NCI-H82 treated with DMSO at 0.1 percent for 48 hours (cell line): ENCODE data around the gene TRMT10B.
A peak's percentile ranks its signal among the peaks of the same experiment; 100 is the strongest.
"Not testable (repeated sequence)": the region's sequence is repeated elsewhere in the genome, so short reads cannot be mapped to it uniquely, and the experiment has no call there.

Source experiments
- DNase-seq: peaks from one replicate; lab custom pipeline; 2025; ENCODE audit not compliant: unreplicated experiment; lab: John Stamatoyannopoulos, UW

Gene TRMT10B

DNA sequence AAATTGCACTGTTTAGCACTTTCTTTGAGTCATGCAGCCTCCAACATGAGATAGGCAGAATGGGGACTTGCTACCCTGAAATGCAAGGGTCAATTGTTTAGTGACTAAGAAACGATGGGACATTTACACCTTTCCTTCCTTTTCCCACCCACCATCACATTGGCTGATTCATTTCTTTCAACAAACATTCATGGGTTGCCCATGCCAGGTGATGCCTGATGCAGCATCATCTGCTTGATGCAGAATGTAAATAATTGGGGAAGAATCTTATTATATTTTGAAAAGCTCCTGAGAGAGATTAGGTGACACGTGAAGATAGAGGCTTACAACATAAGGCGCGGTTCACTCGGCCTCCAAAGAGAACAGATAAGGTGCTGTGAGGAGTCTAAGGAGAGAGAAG lies 4.5 kb upstream of the TRMT10B start:
- no peak for DNase-seq

GRCh38 chr9:37751186-37751585 lies 2.4 kb upstream of the TRMT10B start:
- DNase-seq: no peak

DNA sequence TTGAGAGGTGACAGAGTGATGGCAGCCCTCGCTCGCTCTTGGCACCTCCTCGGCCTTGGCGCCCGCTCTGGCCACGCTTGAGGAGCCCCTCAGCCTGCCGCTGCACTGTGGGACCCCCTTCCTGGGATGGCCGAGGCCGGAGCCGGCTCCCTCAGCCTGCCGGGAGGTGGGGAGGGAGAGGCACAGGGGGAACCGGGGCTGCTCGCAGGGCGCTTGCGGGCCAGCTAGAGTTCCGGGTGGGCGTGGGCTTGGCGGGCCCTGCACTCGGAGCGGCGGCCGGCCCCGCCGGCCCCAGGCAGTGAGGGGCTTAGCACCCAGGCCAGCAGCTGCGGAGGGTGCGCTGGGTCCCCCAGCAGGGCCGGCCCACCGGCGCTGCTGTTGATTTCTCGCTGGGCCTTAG lies 1.9 kb upstream of the TRMT10B start:
- not testable (repeated sequence) for DNase-seq

DNA sequence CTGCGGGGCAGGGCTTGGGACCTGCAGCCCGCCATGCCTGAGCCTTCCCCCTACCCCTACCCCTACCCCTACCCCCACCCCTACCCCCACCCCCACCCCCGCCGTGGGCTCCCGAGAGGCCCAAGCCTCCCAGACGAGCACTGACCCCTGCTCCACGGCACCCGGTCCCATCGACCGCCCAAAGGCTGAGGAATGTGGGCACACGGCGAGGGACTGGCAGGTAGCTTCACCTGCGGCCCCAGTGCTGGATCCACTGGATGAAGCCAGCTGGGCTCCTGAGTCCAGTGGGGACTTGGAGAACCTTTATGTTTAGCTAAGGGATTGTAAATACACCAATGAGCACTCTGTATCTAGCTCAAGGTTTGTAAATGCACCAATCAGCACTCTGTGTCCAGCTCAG lies 1.5 kb upstream of the TRMT10B start:
- not testable (repeated sequence) for DNase-seq

DNA sequence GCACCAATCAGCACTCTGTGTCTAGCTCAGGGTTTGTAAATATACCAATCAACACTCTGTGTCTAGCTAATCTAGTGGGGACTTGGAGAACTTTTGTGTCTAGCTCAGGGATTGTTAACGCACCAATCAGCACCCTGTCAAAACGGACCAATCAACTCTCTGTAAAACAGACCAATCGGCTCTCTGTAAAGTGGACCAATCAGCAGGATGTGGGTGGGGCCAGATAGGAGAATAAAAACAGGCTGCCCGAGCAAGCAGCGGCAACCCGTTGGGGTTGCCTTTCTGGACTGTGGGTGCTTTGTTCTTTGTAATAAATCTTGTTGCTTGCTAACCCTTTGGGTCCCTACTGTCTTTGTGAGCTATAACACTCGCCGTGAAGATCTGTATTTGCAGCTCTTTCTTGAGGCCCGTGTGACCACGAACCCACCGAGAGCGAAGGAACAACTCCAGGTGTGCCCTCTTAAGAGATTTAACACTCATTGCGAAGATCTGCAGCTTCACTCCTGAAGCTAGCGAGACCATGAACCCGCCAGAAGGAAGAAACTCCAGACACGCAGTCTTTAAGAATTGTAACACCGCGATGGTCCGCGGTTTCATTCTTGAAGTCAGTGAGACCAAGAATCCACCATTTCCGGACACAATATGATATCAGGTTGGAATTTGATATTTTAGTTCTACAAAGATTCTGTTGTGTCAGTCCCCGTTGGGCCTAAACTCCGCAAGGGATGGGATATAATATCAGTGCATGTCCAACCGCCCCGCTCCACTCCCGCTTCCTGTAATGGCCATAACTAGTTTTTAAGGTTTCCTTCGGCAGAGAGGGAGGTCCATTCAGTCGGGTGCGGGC lies 740 bp upstream of the TRMT10B start:
- no peak for DNase-seq

- DNase-seq: no peak
These were observed 5.1 kb downstream of the TRMT10B start for GRCh38 chr9:37758747-37759146.

GRCh38 chr9:37760416-37761161 lies 7.0 kb downstream of the TRMT10B start:
- no peak for DNase-seq

DNA sequence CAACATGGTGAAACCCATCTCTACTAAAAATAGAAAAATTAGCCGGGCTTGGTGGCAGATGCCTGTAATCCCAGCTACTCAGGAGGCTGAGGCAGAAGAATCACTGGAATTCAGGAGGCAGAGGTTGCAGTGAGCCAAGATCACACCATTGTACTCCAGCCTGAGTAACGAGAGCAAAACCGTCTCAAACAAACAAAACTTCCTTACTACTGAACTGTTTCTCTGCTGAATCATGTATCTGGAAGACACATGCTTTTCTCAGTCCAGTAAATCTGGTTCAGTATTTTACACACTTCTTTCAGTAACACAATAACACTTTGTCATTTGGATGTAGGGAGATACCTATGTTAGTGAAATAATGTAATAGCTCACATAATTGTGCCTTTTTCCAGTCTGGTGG lies 7.9 kb downstream of the TRMT10B start:
- DNase-seq: no peak

- DNase-seq: not testable (repeated sequence)
These were observed 11.7 kb downstream of the TRMT10B start for GRCh38 chr9:37765263-37765662.

DNA sequence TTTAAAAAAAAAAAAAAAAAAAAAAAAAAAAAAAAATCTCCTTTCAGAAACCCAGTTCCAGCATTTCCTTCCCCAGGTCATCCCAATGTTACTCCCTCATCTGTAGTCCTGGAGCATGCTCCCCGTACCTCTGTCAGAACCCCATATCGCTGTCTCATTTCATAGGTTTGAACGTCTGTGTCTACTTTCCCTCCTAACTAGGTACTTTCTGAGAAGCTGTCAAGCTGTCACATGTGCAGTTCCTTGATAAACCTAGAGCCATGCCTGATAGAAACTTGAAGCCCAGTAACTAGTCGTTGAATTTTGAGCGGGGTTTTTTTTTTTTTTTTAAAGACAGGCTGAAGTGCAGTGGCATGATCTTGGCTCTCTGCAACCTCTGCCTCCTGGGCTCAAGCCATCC lies 15.7 kb downstream of the TRMT10B start:
- DNase-seq: no peak

GRCh38 chr9:37769995-37770394 lies 16.4 kb downstream of the TRMT10B start:
- no peak for DNase-seq

GRCh38 chr9:37775216-37775919 lies 21.8 kb downstream of the TRMT10B start:
- DNase-seq: no peak

- DNase-seq: no peak
These were observed 22.7 kb downstream of the TRMT10B start for GRCh38 chr9:37776328-37776727.

DNA sequence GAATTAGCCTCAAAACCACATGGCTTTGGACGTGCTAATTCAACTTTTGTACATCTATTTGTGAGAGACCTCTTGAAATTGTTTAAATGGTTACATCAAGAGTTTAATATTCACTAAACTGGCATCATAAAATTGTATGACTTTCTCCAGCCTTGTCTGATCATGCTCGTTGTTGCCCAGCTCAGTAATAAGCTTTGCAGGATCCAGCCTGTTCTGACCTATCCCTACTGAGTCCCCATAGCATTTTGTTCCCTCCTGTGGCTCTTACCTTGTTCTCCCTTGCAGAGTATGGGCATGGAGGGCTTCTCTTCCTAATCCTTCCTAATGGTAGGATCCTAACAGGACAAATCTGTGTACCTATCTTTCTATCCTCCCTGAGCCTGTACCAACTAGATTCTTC lies 24.9 kb downstream of the TRMT10B start:
- no peak for DNase-seq

- no peak for DNase-seq
These were observed 30.6 kb downstream of the TRMT10B start for GRCh38 chr9:37784291-37784615.

DNA sequence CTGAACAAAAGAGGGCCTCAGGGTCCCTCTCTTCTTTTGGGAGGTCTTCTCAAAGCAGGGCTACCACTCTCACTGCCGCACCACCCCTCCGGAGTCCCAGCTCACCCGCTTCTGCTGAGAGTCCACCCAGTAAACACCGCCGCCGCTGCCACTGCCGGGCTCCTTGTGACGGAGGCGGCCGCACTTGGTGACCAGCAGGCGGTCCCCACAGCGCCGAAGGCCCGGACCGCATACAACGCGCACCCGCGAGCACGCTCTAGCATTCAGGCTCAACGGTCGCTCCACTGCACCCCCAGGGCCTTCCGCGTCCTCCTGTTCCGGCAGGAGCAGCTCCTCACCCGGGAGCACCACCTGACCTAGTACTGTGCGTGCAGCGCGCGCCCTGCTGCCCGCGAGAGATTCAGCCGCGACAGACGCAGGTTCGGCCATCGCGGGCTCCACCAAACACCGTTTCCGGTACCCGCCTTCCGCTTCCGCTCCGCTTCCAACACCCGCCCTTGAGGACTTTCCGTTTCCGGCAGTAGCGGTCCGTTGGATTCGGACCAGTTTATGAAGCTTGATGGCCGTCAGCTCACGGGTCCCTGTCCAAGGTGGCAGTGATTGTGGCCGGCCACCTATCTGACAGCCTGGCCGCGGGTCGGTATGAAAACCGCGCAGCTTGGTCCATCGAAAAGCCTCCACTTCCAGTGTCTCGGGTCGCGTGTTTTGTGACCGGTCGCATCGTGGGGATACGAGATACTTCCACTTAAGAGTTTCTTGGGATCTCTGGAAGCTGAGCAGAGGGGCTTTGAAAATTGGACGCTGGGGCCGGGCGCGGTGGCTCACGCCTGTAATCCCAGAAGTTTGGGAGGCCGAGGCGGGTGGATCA lies 31.2 kb downstream of the TRMT10B start, which contains the start of gene EXOSC3:
Gene EXOSC3 (minus strand): TSS at position 449 of the 868 bp plus-strand sequence. CDS start 20 bp downstream, at position 429.
- DNase-seq: peak; percentile 63

DNA sequence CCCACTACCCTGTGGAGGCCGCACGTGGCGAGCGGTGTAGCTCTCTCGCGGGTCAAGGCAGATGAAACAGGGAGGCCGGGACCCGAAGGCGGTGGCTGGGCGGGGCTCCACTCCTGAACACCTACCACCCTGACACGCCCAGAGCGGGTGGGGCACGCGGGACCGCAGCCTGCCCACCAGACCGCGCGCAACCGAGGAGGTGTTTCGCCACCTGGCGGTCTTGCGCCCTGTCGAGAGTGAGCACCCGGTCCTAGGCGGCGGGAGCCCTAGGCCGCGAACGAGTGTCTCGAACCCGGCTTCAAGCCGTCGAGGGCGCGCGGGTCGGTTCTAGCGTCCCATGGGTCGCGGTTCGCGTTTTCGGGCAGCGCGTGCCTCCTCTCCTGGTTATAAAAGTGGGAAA lies 33.5 kb downstream of the TRMT10B start:
- no peak for DNase-seq

- no peak for DNase-seq
These were observed 34.7 kb downstream of the TRMT10B start for GRCh38 chr9:37788332-37788731.

GRCh38 chr9:37790096-37790495 lies 36.5 kb downstream of the TRMT10B start:
- DNase-seq: no peak

DNA sequence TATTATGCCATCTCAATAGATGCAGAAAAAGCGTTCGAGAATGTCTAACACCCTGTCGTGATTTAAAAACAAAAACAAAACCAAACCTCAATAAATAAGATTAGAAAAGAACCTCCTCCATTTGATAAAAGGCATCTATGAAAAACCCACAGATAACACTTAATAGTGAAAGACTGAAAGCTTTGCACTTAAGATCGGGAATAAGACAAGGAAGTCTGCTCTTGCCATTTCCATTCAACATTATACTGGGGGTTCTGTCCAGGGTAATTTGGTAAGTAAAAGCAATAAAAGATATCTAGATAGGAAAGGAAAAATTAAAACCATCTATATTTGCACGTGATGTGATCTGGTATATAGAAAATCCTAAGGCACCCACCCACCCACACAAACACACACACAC lies 38.5 kb downstream of the TRMT10B start:
- DNase-seq: no peak

- no peak for DNase-seq
These were observed 42.6 kb downstream of the TRMT10B start for GRCh38 chr9:37796232-37796631.
